ENCODE measurements around the gene CTBP1. TPM values are rescaled to one million over a fixed set of nuclear protein-coding genes. Genes with fewer than 3 reads are reported as not detected.

CTBP1 gene
- total and polyA plus RNA-seq, 2 of the 8 experiments (the other 6 are each of a cell fraction or from before 2014, with no cell fraction given) = 128 to 185 TPM

DNA sequence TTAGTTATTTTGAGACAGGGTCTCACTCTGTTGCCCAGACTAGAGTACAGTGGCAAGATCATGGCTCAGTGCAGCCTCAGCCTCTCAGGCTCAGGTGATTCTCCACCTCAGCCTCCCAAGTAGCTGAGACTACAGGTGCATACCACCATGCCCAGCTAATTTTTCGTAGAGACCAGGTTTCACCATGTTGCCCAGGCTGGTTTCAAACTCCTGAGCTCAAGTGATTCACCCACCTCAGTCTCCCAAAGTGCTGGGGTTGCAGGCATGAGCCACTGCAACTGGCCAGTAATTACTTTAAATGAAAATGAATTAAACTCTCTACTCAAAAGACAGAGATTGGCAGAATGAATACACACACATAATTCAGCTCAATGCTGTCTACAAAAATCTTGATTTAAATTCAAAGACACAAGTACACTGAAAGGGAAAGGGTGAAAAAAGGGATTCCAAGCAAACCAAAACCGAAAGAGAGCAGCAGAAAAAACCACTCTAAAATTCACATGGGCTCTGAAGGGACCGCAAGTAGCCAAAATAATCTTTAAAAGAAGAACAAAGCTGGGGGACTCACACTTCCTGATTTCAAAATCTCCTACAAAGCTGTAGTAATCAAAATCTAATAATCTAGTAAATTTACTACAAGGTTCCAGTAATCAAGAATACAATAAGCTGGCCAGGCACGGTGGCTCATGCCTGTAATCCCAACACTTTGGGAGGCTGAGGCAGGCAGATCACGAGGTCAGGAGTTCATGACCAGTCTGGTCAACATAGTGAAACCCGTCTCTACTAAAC lies 64.8 kb downstream of the CTBP1 start:
- H3K23ac ChIP-seq (ENCODE audit: insufficient read length) = no peak overlapping the region
- H4K5ac ChIP-seq (ENCODE audit: insufficient read length, low read depth, low read length) = no peak overlapping the region
- no peaks in the 10 kb centered on the region for H3K23me2 ChIP-seq (ENCODE audit: low read depth, low read length)
- no peak overlapping the region for H4K8ac ChIP-seq (ENCODE audit: extremely low read depth, insufficient read depth, low read length)
- H3K56ac ChIP-seq (replicated peaks; ENCODE audit: insufficient read length, low read depth, low read length) = no peak overlapping the region
- no peaks in the 10 kb centered on the region for H3K36me3 ChIP-seq (ENCODE audit: control insufficient read depth in 2 of 4, insufficient read depth in 4 of 4, low read length in 3 of 4)
- WGBS, 2 experiments (ENCODE audit: extremely low coverage in 1 of 2, insufficient coverage in 1 of 2, insufficient read length in 1 of 2, insufficient replicate concordance in 2 of 2, low coverage in 1 of 2, low lambda C conversion rate in 2 of 2, missing lambda C conversion rate in 1 of 2) = 91% methylated on average over 6 of the region's 6 CpGs; no CpG with 5 or more reads in 1 of the 2 experiments
- H3K27ac ChIP-seq (ENCODE audit: low read depth, low read length) = no peak overlapping the region
- H3K79me1 ChIP-seq (ENCODE audit: low read depth, low read length) = no peaks in the 10 kb centered on the region
- no peak overlapping the region for H2BK12ac ChIP-seq (ENCODE audit: low read depth, low read length)
- ChIA-PET CTCF (ENCODE audit: partially characterized antibody) (interaction anchor here (0.7 to 1.4 kb wide), 3 partner anchors 12 to 16 kb away, joined by 3 to 4 read pairs (median 3); partner anchors contain the start of gene SPON2), POLR2A (ENCODE audit: partially characterized antibody) (interaction anchor here (1.1 to 2.0 kb wide), 2 partner anchors 8 to 12 kb away, joined by 4 to 5 read pairs; partner anchors contain the start of gene SPON2)
- no peak overlapping the region for H2BK5ac ChIP-seq (ENCODE audit: low read depth, low read length)
- H3K4me2 ChIP-seq (ENCODE audit: insufficient read depth in 1 of 2, low read depth in 2 of 2, low read length in 2 of 2) = no peak overlapping the region
- H3K27me3 ChIP-seq (replicated peaks in 1 of 4; ENCODE audit: control insufficient read depth in 3 of 4, extremely low read depth in 1 of 4, insufficient read depth in 3 of 4, low read length in 3 of 4) = no peaks in the 10 kb centered on the region; a peak in 1 of 7 replicates
- H4K20me1 ChIP-seq (replicated peaks in 1 of 2; ENCODE audit: control insufficient read depth in 1 of 2, insufficient read depth in 2 of 2, low read length in 2 of 2) = no peaks in the 10 kb centered on the region
- H3K18ac ChIP-seq (ENCODE audit: extremely low read depth, low read length) = no peak overlapping the region
- H2BK120ac ChIP-seq (replicated peaks; ENCODE audit: low read depth, low read length) = no peak overlapping the region
- no peak overlapping the region for H3K4me3 ChIP-seq (ENCODE audit: extremely low read depth in 1 of 4, insufficient read depth in 2 of 4, low read depth in 3 of 4, low read length in 4 of 4)
- no peak overlapping the region for H2BK15ac ChIP-seq (ENCODE audit: low read length)
- FAIRE-seq (no peak), DNase-seq (ENCODE audit: low read depth in 1 of 2, low spot score in 2 of 2) (no peak)
- H2AFZ ChIP-seq (ENCODE audit: low read length) = no peak overlapping the region
- H3K4ac ChIP-seq (replicated peaks; ENCODE audit: insufficient read length, low read depth, low read length) = no peak overlapping the region
- no peaks in the 10 kb centered on the region for H3K79me2 ChIP-seq (ENCODE audit: control insufficient read depth in 1 of 2, insufficient read depth in 2 of 2, low read length in 2 of 2)
- peaks cover 15 to 18% of the 10 kb centered on the region in 2 experiments for H3K9me3 ChIP-seq (ENCODE audit: insufficient read depth in 2 of 2, low read depth in 1 of 2, low read length in 1 of 2)
- no peak overlapping the region for H4K91ac ChIP-seq (replicated peaks; ENCODE audit: insufficient read length, low read length)
- no peak overlapping the region for H2AK5ac ChIP-seq (ENCODE audit: low read depth, low read length)
- no peak overlapping the region for H2BK20ac ChIP-seq (ENCODE audit: low read length)
- H3K9ac ChIP-seq (replicated peaks in 1 of 4; ENCODE audit: extremely low read depth in 1 of 4, low read depth in 3 of 4, low read length in 3 of 4) = no peak overlapping the region
- H3K4me1 ChIP-seq (replicated peaks in 1 of 4; ENCODE audit: control insufficient read depth in 3 of 4, insufficient read depth in 4 of 4, low read length in 3 of 4) = no peaks in the 10 kb centered on the region
- H3K14ac ChIP-seq (ENCODE audit: insufficient read length) = no peak overlapping the region
- TF ChIP-seq JUND (IDR thresholded peaks at IDR 0.05; ENCODE audit: low read length) = no peak
- TF ChIP-seq RFX5 (IDR thresholded peaks at IDR 0.05; ENCODE audit: borderline replicate concordance, low read depth, low read length) = no peak
- no peak for TF ChIP-seq POU5F1 (IDR thresholded peaks at IDR 0.05; ENCODE audit: low read depth, low read length)
- TF ChIP-seq, protein P1, sequence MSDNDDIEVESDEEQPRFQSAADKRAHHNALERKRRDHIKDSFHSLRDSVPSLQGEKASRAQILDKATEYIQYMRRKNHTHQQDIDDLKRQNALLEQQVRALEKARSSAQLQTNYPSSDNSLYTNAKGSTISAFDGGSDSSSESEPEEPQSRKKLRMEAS (IDR thresholded peaks at IDR 0.05) = no peak
- TF ChIP-seq, protein P2, sequence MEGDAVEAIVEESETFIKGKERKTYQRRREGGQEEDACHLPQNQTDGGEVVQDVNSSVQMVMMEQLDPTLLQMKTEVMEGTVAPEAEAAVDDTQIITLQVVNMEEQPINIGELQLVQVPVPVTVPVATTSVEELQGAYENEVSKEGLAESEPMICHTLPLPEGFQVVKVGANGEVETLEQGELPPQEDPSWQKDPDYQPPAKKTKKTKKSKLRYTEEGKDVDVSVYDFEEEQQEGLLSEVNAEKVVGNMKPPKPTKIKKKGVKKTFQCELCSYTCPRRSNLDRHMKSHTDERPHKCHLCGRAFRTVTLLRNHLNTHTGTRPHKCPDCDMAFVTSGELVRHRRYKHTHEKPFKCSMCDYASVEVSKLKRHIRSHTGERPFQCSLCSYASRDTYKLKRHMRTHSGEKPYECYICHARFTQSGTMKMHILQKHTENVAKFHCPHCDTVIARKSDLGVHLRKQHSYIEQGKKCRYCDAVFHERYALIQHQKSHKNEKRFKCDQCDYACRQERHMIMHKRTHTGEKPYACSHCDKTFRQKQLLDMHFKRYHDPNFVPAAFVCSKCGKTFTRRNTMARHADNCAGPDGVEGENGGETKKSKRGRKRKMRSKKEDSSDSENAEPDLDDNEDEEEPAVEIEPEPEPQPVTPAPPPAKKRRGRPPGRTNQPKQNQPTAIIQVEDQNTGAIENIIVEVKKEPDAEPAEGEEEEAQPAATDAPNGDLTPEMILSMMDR (IDR thresholded peaks at IDR 0.05; ENCODE audit: control extremely low read depth in 1 of 3, insufficient read depth in 1 of 3, low read depth in 1 of 3, low read length in 3 of 3) = no peak
- TF ChIP-seq BRCA1 (IDR thresholded peaks at IDR 0.05; ENCODE audit: low read depth, low read length) = no peak
- TF ChIP-seq NRF1 (IDR thresholded peaks at IDR 0.05; ENCODE audit: low read depth, low read length) = no peak
- TF ChIP-seq TEAD4 (IDR thresholded peaks at IDR 0.05; ENCODE audit: low read depth, low read length) = no peak
- no peak for TF ChIP-seq ATF3 (IDR thresholded peaks at IDR 0.05; ENCODE audit: insufficient read depth, low read depth, low read length)
